Epithelial cell of proximal tubule (primary cell): ENCODE data around the gene RHEBL1. TPM values are rescaled to one million over a fixed set of nuclear protein-coding genes. Genes with fewer than 3 reads are reported as not detected.

Experiments used
- DNase-seq: peaks from one replicate; pipeline ENCODE4 v3.0.0-alpha.2; 2011; ENCODE audit warnings: low read depth
- H3K4me3 ChIP-seq: 2 replicates; pipeline ENCODE4 v1.5.1; 2011; ENCODE audit warnings: low read depth, mild to moderate bottlenecking, low read length
- CTCF ChIP-seq: conservative IDR thresholded peaks from 2 replicates; pipeline ENCODE4 v1.5.1; 2012; ENCODE audit warnings: low read depth, mild to moderate bottlenecking, low read length
- total RNA-seq: library from RNA; depleted of rRNA; stranded (reverse); fragments of >200 nt; gene quantifications from 2 replicates; pipeline ENCODE4 v1.2.3, GENCODE V29; 2015

Gene RHEBL1
- total RNA-seq, 1 donor from 2014 or later, result 1.6 TPM

- H3K4me3 ChIP-seq, result no peak overlapping the region
- no peak for DNase-seq
- no peak for TF ChIP-seq CTCF
These were observed 19.2 kb upstream of the RHEBL1 start for GRCh38 chr12:49088932-49089330.

- peak; percentile 58 for DNase-seq
- H3K4me3 ChIP-seq, result peak overlapping the region; percentile 7
- peak; percentile 84 for TF ChIP-seq CTCF
These were observed 18.6 kb upstream of the RHEBL1 start for GRCh38 chr12:49088150-49088931.

- DNase-seq, result no peak
- no peak overlapping the region for H3K4me3 ChIP-seq
- no peak for TF ChIP-seq CTCF
These were observed 16.3 kb upstream of the RHEBL1 start for GRCh38 chr12:49086116-49086515.

GRCh38 chr12:49084438-49084837 is 14.7 kb upstream of the RHEBL1 start:
- no peak overlapping the region for H3K4me3 ChIP-seq
- TF ChIP-seq CTCF, result no peak
- no peak for DNase-seq

GRCh38 chr12:49079793-49080192 is 10.0 kb upstream of the RHEBL1 start:
- no peak for TF ChIP-seq CTCF
- no peak for DNase-seq
- H3K4me3 ChIP-seq, result no peak overlapping the region

GRCh38 chr12:49070971-49071370 is 1.2 kb upstream of the RHEBL1 start:
- H3K4me3 ChIP-seq, result no peak overlapping the region

More at GRCh38 chr12:49070971-49071370, 1.2 kb upstream of the RHEBL1 start:
- no peak for TF ChIP-seq CTCF
- no peak for DNase-seq
